OCI-LY3 (cell line): ENCODE results near the gene DUSP7.

ENCODE experiments used
- CTCF ChIP-seq: fragments of 200-600, 300-600 bp; sonication (generic); IDR thresholded peaks from 2 replicates; pipeline ENCODE4 v1.5.1; 2014; ENCODE audit warnings: antibody characterized with exemption, low read length, low read depth
- EZH2phosphoT487 ChIP-seq: fragments of 200-600 bp; shearing (Covaris generic); IDR thresholded peaks from 2 replicates; pipeline ENCODE4 v1.6.1; 2018; ENCODE audit warnings: antibody characterized with exemption, mixed run types, low read depth

GRCh38 chr3:52090131-52090932 lies 34.0 kb upstream of the DUSP7 start:
- no peak for TF ChIP-seq CTCF
- no peak for TF ChIP-seq EZH2phosphoT487
